ENCODE results near the gene CTSC. TPM values are rescaled to one million over a fixed set of nuclear protein-coding genes. Genes with fewer than 3 reads are reported as not detected.
"Not testable (repeated sequence)": the region's sequence is repeated elsewhere in the genome, so short reads cannot be mapped to it uniquely, and the experiment has no call there.

The CTSC gene
- total RNA-seq, 1 donor from 2014 or later, result 195 TPM

- H3K36me3 Mint-ChIP-seq (ENCODE audit: low read depth, unreplicated experiment), result no peaks in the 10 kb centered on the region
- Histone ChIP-seq H3K9me3 (ENCODE audit: insufficient read depth, low read depth, low read length) (no peaks in the 10 kb centered on the region), H3K36me3 (ENCODE audit: insufficient read depth, low read length) (no peaks in the 10 kb centered on the region), H3K79me2 (ENCODE audit: insufficient read depth, low read length) (no peaks in the 10 kb centered on the region), H3K4me3 (ENCODE audit: insufficient read depth, low read depth, low read length) (no peak overlapping the region), H3K4me2 (ENCODE audit: low read length) (no peak overlapping the region), H3K9ac (ENCODE audit: low read length) (no peak overlapping the region), H3K27me3 (ENCODE audit: insufficient read depth, low read length) (no peaks in the 10 kb centered on the region), H3K4me1 (ENCODE audit: insufficient read depth, low read length) (no peaks in the 10 kb centered on the region), H3K27ac (ENCODE audit: low read depth, low read length) (no peak overlapping the region), H2AFZ (ENCODE audit: low read depth, low read length) (no peak overlapping the region), H4K20me1 (ENCODE audit: insufficient read depth, low read length) (no peaks in the 10 kb centered on the region)
- DNase-seq (ENCODE audit: low read depth), result no peak
- TF ChIP-seq CTCF (IDR thresholded peaks at IDR 0.05; ENCODE audit: insufficient read depth, low read depth, low read length), result no peak
- no peak for TF ChIP-seq EZH2 (IDR thresholded peaks at IDR 0.05; ENCODE audit: insufficient read depth, low read length)
- FAIRE-seq, result no peak
- no peaks in the 10 kb centered on the region for H3K4me1 Mint-ChIP-seq (ENCODE audit: low read depth, unreplicated experiment)
- no peaks in the 10 kb centered on the region for H3K27me3 Mint-ChIP-seq (ENCODE audit: low read depth, unreplicated experiment)
- H3K9me3 Mint-ChIP-seq (ENCODE audit: unreplicated experiment), result peaks cover 5% of the 10 kb centered on the region
- H3K4me3 Mint-ChIP-seq (ENCODE audit: unreplicated experiment), result no peak overlapping the region
- no peak overlapping the region for H3K27ac Mint-ChIP-seq (ENCODE audit: unreplicated experiment)
These were observed 86.8 kb downstream of the CTSC start for GRCh38 chr11:88250566-88251242.

DNA sequence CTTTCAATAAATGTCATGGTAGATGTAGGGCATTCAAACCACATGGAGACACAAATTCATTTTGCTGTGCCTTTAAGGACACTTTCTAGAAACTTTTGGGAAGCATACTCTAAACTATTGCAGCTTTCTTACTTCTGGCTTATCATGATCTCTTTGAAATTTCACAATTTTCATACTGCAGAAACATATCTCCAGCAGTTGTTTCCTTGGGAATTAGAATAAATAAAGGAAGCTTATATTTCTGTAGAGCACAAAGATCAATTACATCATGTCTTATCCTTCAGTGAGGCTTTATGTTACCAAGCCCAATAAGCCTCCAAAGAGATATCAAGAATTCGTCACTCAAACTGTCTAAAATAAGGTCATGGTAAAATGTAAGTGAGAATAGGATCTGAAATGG, 87.8 kb downstream of the CTSC start:
- no peaks in the 10 kb centered on the region for H3K27me3 Mint-ChIP-seq (ENCODE audit: low read depth, unreplicated experiment)
- Histone ChIP-seq H4K20me1 (ENCODE audit: insufficient read depth, low read length) (no peaks in the 10 kb centered on the region), H3K79me2 (ENCODE audit: insufficient read depth, low read length) (no peaks in the 10 kb centered on the region), H3K9me3 (ENCODE audit: insufficient read depth, low read depth, low read length) (no peaks in the 10 kb centered on the region), H3K4me1 (ENCODE audit: insufficient read depth, low read length) (no peaks in the 10 kb centered on the region), H3K27me3 (ENCODE audit: insufficient read depth, low read length) (no peaks in the 10 kb centered on the region), H3K27ac (ENCODE audit: low read depth, low read length) (no peak overlapping the region), H3K4me2 (ENCODE audit: low read length) (no peak overlapping the region), H3K9ac (ENCODE audit: low read length) (no peak overlapping the region), H3K36me3 (ENCODE audit: insufficient read depth, low read length) (no peaks in the 10 kb centered on the region), H2AFZ (ENCODE audit: low read depth, low read length) (no peak overlapping the region), H3K4me3 (ENCODE audit: insufficient read depth, low read depth, low read length) (no peak overlapping the region)
- DNase-seq (ENCODE audit: low read depth), result no peak
- H3K36me3 Mint-ChIP-seq (ENCODE audit: low read depth, unreplicated experiment), result no peaks in the 10 kb centered on the region
- no peak overlapping the region for H3K27ac Mint-ChIP-seq (ENCODE audit: unreplicated experiment)
- H3K9me3 Mint-ChIP-seq (ENCODE audit: unreplicated experiment), result no peaks in the 10 kb centered on the region
- FAIRE-seq, result no peak
- no peak for TF ChIP-seq CTCF (IDR thresholded peaks at IDR 0.05; ENCODE audit: insufficient read depth, low read depth, low read length)
- TF ChIP-seq EZH2 (IDR thresholded peaks at IDR 0.05; ENCODE audit: insufficient read depth, low read length), result no peak
- no peaks in the 10 kb centered on the region for H3K4me1 Mint-ChIP-seq (ENCODE audit: low read depth, unreplicated experiment)
- H3K4me3 Mint-ChIP-seq (ENCODE audit: unreplicated experiment), result no peak overlapping the region

- H3K27ac ChIP-seq (ENCODE audit: low read depth, low read length), result peak overlapping the region; percentile 35
- TF ChIP-seq CTCF (IDR thresholded peaks at IDR 0.05; ENCODE audit: insufficient read depth, low read depth, low read length) (no peak), EZH2 (IDR thresholded peaks at IDR 0.05; ENCODE audit: insufficient read depth, low read length) (no peak)
- FAIRE-seq (peak; percentile 47), DNase-seq (ENCODE audit: low read depth) (peak; percentile 95)
- H3K79me2 ChIP-seq (ENCODE audit: insufficient read depth, low read length), result no peaks in the 10 kb centered on the region
- no peaks in the 10 kb centered on the region for H3K36me3 Mint-ChIP-seq (ENCODE audit: low read depth, unreplicated experiment)
- H3K4me1 ChIP-seq (ENCODE audit: insufficient read depth, low read length), result no peaks in the 10 kb centered on the region
- no peaks in the 10 kb centered on the region for H3K27me3 ChIP-seq (ENCODE audit: insufficient read depth, low read length)
- no peaks in the 10 kb centered on the region for H3K9me3 ChIP-seq (ENCODE audit: insufficient read depth, low read depth, low read length)
- H3K4me2 ChIP-seq (ENCODE audit: low read length), result peak overlapping the region; percentile 22
- H3K27me3 Mint-ChIP-seq (ENCODE audit: low read depth, unreplicated experiment), result no peaks in the 10 kb centered on the region
- no peak overlapping the region for H2AFZ ChIP-seq (ENCODE audit: low read depth, low read length)
- H3K27ac Mint-ChIP-seq (ENCODE audit: unreplicated experiment), result no peak overlapping the region
- no peaks in the 10 kb centered on the region for H3K4me1 Mint-ChIP-seq (ENCODE audit: low read depth, unreplicated experiment)
- H3K36me3 ChIP-seq (ENCODE audit: insufficient read depth, low read length), result no peaks in the 10 kb centered on the region
- H3K4me3 Mint-ChIP-seq (ENCODE audit: unreplicated experiment), result no peak overlapping the region
- no peak overlapping the region for H3K4me3 ChIP-seq (ENCODE audit: insufficient read depth, low read depth, low read length)
- no peaks in the 10 kb centered on the region for H4K20me1 ChIP-seq (ENCODE audit: insufficient read depth, low read length)
- H3K9ac ChIP-seq (ENCODE audit: low read length), result no peak overlapping the region
- peaks cover 2% of the 10 kb centered on the region for H3K9me3 Mint-ChIP-seq (ENCODE audit: unreplicated experiment)
These were observed 90.8 kb downstream of the CTSC start for GRCh38 chr11:88246696-88247095.

- H3K27me3 Mint-ChIP-seq (ENCODE audit: low read depth, unreplicated experiment); H3K79me2 ChIP-seq (ENCODE audit: insufficient read depth, low read length); H3K4me1 ChIP-seq (ENCODE audit: insufficient read depth, low read length); H3K4me1 Mint-ChIP-seq (ENCODE audit: low read depth, unreplicated experiment); H3K4me3 Mint-ChIP-seq (ENCODE audit: unreplicated experiment); H2AFZ ChIP-seq (ENCODE audit: low read depth, low read length); H4K20me1 ChIP-seq (ENCODE audit: insufficient read depth, low read length); H3K36me3 Mint-ChIP-seq (ENCODE audit: low read depth, unreplicated experiment); H3K27ac ChIP-seq (ENCODE audit: low read depth, low read length); H3K27ac Mint-ChIP-seq (ENCODE audit: unreplicated experiment); H3K4me3 ChIP-seq (ENCODE audit: insufficient read depth, low read depth, low read length); H3K9me3 ChIP-seq (ENCODE audit: insufficient read depth, low read depth, low read length); H3K27me3 ChIP-seq (ENCODE audit: insufficient read depth, low read length); H3K9ac ChIP-seq (ENCODE audit: low read length); H3K36me3 ChIP-seq (ENCODE audit: insufficient read depth, low read length); FAIRE-seq; H3K4me2 ChIP-seq (ENCODE audit: low read length); H3K9me3 Mint-ChIP-seq (ENCODE audit: unreplicated experiment): not testable (repeated sequence)
- peak; percentile 69 for DNase-seq (ENCODE audit: low read depth)
These were observed 92.0 kb downstream of the CTSC start for GRCh38 chr11:88245576-88245975.

All from astrocyte (in vitro differentiated cells and primary cell).